Spleen (tissue), 7 donors: ENCODE data around the gene SPAAR.

Experiments used
- CTCF ChIP-seq, 11 experiments: fragments of 200-600 bp in 7 of 11; fragments of 450-650 bp in 4 of 11; sonication (generic) in 4 of 11; IDR thresholded peaks in 8 of 11; conservative IDR thresholded peaks in 3 of 11; 1 replicate in 7 of 11; 2 replicates in 4 of 11; pipeline versions ENCODE4 v1.4.0 to v1.8.0; 2016 to 2021; ENCODE audit warnings: antibody characterized with exemption in 11 of 11, inconsistent platforms in 4 of 11, mild to moderate bottlenecking in 1 of 11
- POLR2A ChIP-seq, 3 donors: fragments of 450-650 bp; IDR thresholded peaks; one replicate each; pipeline ENCODE4 v1.5.1; 2017; ENCODE audit warnings: antibody characterized with exemption in 3 of 3, mild to moderate bottlenecking in 1 of 3
- donor health status: DM: no; HTN: no; CAD: no; lungs with moderate emphysema.
- donor health status: DM: no; HTN: no; CAD: no.
- donor health status: DM: no; HTN: no; CAD: no.

- TF ChIP-seq CTCF (IDR thresholded peaks at IDR 0.05 in 8 of 11, conservative IDR thresholded peaks at IDR 0.05 in 3 of 11) (peak; percentile 83 to 96 (median 93)), POLR2A (IDR thresholded peaks at IDR 0.05) (no peak)
These were observed 26.9 kb upstream of the SPAAR start for GRCh38 chr9:35882263-35882848.
